HG03457 (cell line): ENCODE measurements around the gene ERP44.
"Not testable (repeated sequence)": the region's sequence is repeated elsewhere in the genome, so short reads cannot be mapped to it uniquely, and the experiment has no call there.

ENCODE experiments used
- ATAC-seq: cut with Tn5 transposase; IDR thresholded peaks from one replicate; pipeline ENCODE4 v1.9.1; 2021; ENCODE audit warnings: moderate number of reproducible peaks; ENCODE audit not compliant: unreplicated experiment

ERP44 gene

DNA sequence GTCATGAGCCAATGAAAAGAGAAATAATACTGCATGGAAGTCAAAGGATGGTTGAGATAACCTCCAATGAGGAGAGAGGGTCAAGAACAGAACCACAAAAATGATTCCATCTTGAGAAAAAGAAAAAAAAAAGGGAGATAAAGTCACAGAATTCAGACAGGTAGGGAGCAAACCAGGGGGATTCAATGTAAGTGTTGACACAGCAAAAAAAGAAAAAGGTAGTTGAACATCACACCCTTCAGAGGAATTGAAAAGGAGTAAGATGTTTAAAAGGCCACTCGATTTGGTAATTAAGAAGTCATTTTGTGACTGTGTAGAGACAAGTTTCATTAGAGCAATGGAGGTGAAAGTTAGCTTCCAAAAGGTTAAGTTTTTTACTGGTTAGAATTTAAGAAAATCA, 79.3 kb downstream of the ERP44 start:
- ATAC-seq = no peak

DNA sequence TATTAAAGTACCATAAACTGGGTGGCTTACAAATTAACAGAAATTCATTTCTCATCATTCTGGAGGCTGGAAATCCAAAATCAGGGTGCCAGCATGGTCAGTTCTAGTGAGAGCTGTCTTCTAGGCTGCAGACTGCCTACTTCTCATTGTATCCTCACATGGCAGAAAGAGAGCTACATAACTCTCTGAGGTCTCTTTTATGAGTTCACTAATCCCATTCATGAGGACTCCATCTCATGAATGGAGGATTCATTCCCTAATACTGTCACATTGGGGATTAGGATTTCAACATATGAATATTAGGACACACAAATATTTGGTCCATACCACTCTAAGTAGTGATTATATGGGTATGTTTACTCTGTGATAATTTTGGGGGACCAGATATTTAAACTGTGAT, 84.0 kb downstream of the ERP44 start:
- no peak for ATAC-seq

DNA sequence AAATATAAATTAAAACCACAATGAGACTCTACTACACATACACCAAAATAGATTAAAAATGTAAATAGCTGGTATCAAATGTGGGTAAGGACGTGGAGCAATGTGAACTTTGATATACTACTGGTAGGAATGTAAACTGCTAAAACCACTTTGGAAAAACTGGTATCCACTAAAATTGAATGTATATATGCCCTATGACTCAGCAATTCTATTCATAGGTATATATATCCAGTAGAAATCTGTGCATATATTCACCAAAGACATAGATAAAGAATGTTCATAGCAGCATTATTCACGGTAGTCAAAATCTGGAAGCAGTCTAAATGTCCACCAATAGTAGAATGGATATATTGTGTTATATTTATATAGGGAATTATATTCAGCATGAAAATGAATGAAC, 85.2 kb downstream of the ERP44 start:
- no peak for ATAC-seq

DNA sequence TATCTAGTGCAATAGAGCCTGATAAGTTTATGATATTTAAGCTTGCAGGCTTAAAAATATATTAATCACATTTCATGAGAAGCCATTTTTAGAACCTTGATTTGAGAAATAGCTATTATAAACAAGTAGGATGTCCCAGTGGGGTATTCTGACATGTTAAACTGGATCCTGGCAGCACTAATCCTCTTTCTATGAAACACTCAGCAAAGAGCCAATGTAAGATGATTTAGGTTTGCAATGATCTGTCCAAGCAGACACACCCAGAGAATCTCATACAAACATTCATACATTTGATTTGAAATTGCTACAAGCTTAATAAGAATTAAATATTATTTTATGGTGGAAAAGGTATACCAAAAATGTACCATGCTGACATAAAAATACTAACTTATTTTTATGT, 86.5 kb downstream of the ERP44 start:
- no peak for ATAC-seq

DNA sequence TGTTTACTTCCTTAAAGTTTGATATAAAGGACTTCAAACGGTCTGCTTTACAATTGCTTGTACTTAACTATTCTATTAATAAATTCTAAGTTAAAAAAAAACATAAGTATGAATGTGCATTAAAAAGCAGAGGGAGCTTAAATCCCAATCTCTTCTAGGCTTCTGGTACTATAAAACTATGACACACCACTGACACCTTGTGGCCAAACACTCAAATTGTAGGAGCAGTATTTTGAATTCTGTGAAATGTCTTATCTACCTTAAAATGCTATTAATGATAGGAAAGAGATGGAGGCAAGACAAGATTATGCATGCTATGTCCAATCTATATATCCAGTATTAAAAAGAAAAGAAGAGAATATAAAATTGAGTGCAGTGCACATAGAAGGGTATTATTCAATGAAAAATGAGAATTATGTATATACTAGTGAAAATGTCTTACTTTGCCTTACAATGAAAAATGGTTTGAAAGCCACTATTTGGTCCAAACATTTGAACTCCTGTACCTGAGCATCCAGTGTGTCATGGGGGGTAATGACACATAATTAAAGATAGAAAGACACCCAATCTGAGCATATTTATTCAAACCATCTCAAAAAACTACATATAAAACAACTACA, 87.6 kb downstream of the ERP44 start:
- no peak for ATAC-seq

DNA sequence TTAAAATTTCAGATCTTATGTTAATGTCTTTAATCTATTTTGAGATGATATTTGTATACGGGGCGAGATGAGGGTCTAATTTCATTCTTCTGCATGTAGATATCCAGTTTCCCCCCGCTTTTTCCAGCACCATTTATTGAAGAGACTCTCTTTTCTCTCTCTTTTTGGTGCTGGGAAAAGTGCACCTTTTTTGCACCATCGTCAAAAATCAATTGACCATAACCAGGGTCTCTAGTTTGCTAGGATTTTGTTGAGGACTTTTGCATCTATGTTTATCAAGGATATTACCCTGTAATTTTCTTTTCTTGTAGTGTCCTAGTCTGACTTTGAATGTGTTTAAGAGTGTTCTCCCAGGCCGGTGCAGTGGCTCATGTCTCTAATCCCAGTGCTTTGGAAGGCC, 99.0 kb downstream of the ERP44 start:
- ATAC-seq = no peak

DNA sequence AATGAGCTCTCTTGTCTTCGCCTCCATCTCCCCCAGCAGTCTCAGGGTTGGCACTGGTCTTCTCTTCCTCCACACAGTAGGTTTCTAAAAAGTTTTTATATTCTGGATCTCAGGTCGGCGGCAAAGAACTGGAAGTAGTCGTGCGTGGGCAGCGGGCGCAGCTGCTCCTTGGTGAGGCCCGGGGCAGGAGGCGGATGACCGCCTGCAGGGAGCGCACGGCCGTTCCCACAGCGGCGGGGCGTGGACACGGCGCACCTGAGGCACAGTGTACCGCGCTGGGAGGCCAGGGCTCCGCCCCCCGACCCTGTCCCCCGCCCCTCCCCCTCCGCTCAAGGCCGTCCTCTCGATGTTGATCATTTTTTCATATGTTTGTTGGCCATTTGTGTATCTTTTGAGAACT, 99.9 kb downstream of the ERP44 start:
- no peak for ATAC-seq

DNA sequence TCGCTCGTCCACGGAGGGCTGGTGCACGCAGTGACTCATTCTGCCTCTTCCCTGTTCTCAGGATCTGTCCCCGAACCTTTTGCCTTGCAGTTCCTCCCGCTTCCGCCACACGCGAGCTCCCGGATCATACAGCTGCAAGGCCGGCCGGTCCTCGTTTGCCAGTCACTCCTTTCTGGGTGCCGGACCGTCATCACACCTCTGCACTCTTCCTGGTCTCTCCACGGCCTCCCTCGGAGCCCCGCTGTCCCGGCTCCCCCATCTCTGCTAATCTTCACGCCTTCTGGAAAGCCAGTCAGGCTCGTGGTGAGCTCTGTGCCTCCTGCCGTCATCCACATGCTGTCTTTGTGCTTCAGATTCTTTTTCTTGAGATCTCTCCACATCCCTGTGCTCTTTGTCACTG, 100.5 kb downstream of the ERP44 start:
- no peak for ATAC-seq

DNA sequence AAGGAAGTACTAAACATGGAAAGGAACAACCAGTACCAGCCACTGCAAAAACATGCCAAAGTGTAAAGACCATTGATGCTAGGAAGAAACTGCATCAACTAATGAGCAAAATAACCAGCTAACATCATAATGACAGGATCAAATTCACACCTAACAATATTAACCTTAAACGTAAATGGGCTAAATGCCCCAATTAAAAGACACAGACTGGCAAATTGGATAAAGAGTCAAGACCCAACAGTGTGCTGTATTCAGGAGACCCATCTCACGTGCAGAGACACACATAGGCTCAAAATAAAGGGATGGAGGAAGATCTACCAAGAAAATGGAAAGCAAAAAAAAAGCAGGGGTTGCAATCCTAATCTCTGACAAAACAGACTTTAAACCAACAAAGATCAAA, 108.3 kb downstream of the ERP44 start:
- not testable (repeated sequence) for ATAC-seq

DNA sequence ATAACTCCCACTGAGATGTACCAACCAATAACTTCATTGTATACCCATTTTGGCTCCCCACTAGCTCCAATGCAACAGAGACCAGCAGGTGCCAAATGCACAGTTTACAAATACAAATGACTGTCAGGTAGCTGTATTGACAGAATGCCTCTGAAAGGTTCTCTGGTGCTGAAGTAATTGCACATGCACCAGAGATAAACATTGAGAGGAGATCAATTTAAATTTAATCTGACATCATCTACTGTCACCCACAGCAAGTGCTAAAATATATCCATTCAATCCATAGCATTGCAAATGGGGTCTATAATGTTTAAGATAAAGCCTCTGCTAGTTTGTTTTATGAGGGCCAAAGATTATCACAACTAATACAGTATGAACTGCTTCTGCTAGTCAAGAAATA, 112.2 kb downstream of the ERP44 start:
- ATAC-seq = no peak

DNA sequence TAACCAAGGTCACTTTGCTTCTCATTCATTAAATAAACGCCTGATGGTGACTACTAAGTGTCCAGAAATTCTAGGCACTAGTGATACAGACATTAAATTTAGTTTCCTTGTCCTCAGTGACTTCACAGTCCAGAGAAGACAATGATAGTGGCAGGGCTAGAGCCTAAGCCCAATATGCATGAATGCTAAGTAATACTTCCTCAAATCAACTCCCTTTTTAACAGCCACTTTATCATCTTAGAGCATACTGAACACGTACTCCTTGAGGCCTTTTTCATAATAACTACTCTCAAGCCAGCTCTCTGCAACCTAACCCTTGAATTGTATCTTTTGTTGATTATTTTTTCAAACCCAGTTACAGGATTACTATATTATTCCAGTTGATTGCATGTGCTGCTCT, 118.2 kb downstream of the ERP44 start:
- no peak for ATAC-seq

DNA sequence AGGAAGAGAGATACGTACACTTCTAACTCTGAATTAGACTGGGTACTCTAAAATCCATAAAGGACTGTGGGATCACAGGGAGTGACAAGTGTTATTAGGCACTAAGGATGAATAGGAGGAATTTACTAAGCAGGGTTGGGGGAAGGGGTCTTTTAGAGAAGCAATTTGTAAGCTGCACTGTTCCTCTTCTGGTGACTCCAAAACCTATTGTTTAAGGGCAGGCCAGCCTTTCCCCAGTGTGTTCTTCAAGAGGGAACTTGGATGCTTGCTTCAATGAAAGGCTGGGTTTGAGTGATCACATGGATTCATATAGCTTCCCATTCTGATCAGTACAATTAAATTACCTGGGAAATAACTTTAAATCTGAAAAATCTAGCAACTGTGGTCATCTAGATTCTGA, 120.6 kb downstream of the ERP44 start:
- ATAC-seq = no peak

DNA sequence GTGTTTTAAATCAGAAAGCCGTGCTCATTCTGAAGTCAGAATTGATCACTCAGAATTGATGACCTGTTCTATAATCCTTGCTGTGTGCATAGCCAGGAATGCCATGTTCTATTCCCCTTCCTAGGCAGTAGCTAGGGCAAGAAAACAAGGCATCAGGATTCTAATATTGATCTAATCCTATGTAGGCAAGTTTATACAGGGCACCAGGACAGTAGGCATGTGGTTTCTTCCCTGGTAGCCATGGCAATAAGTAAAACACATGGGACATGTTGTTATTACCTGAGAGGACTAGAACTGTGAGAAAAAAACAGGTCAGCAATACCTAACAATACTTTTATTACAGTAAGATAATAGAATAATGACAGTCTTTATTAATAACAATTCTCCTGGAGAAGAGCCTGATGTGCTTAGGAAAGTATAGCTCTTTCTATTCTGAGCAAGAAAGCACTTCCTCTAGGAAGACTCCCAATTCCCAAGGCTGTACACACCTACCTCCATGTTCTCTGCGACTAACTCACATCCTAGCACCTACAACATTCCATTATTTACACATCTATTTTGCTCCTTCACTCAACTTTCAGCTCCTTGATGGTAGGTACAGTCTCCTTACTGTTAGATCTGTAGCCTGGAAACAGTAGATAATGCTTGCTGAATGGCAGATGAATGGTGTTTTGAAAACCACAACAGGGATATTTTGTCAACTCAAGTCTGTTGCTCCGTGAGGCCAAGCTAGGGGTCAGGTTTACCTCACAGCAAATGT, 121.6 kb downstream of the ERP44 start:
- no peak for ATAC-seq

DNA sequence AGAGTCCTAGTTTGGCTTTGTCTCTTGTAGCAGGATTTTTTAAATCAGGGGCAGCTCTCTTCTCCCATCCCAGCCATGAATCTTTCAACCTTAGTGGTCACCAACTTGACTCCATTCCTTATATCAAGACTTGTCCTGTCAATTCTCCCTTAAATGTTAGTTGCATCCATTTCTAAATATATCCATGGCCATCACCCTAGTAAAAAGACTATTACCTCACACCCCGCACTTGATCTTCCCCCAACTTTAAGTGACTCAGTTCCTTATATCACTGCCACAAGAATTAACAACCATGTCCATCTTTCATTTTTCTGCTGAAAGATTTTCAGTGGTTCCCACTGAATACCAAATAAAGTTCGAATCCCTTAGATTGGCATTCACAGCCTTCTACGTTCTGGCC, 125.3 kb downstream of the ERP44 start:
- ATAC-seq = no peak

DNA sequence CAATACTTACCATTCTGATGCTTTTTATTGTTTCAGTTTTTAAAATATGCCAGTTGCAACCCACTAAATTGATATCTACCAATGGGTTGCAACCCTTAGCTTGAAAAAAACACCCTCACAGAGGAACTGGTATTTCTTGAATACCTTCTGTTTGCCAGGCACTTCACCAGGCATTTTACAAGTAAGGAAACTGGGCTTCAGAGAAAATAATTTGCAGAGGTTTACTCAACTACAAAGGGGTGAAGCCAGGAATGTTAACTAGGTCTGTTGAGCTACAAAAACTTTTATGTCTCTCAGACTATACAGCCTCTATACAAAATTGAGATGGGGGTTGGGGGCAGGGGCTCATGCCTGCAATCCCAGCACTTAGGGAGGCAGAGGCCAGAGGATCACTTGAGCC, 127.4 kb downstream of the ERP44 start:
- ATAC-seq = no peak

DNA sequence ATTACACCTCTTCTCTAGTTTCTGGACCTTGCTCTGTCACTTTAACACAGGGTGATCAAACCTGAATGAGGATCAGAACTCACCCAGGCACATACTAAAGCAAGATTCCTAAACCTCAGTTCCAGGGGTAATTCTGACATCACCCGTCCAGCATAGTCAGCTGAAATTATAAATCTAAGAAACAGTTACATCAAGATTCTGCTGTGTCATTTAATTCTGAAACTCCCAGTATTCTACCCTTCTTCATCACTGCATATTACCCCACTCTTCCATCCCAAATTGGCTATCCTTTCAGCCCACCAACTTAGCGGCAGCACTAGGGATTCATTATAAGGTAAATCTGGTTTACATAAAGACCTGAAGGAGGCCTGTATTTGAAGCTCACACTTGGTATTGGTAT, 128.3 kb downstream of the ERP44 start:
- no peak for ATAC-seq

DNA sequence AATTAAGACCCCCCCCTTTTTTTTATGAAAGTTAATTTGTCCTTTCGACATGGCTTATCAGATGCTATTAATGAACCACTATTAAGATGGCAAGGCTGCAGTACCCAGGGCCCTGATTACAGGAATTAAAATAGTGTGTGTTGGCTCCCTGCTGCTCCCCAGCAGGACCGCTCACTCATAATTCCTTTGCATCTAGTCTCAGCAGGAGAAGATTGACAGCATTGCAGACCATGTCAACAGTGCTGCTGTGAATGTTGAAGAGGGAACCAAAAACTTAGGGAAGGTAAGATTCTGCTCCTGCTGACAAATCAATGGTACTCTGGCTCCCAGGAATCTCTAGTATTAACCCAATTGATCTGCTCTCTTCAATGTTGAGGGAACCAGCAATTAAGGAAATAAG, 131.3 kb downstream of the ERP44 start:
- ATAC-seq = no peak

DNA sequence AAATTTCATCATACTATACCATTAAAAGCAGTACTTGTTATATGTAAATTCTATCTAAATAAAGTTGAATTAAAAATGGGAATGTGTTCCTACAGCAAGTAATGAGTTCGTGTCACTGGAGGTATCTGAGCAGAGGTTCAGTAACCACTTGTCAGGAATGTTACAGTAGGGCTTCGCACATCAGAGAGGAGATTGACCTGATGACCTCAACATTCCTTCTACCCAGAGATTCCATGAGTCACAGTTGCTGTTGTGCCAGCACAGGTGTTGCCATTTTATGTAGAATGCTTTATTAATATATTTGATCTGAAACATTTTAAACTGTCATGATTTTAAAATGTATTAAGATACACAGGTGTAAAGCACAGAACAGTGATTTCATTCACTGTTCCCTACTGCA, 132.1 kb downstream of the ERP44 start:
- no peak for ATAC-seq

DNA sequence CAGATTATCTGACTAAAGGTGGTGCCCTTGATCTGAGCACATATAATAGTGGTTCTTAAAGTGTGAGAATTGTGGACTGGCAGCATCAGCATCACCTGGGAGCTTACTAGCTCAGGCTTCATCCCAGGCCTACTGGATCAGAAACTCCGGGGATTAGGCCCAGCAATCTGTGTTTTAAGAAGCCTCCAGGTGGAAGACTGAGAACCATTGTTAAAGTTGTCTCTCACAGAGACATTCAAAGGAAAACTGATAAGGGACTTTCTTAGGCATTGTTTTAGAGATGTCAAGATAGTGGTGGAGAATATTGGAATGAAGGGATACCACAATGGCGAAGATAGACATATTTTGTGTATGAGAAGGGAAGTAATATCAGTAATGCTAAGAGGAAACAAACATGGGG, 132.8 kb downstream of the ERP44 start:
- ATAC-seq = no peak

DNA sequence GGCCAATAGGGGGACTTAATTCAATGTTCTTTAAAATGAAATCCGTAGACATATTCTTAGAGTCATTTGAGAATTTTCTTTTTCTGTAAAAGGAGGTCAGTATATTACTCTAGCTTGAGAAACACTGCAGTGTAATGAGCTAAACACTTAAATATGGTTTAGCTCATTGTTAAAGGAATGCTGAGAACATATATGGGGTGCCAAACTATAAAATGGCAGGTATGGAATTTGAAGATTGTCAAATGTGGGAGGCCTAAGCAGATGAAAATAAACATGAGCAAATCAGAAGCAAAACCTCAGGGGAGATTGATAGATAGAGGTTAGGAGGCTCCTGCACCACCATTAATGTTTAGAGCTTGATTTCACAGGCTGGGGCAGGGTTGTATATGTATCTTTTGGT, 134.5 kb downstream of the ERP44 start:
- no peak for ATAC-seq

DNA sequence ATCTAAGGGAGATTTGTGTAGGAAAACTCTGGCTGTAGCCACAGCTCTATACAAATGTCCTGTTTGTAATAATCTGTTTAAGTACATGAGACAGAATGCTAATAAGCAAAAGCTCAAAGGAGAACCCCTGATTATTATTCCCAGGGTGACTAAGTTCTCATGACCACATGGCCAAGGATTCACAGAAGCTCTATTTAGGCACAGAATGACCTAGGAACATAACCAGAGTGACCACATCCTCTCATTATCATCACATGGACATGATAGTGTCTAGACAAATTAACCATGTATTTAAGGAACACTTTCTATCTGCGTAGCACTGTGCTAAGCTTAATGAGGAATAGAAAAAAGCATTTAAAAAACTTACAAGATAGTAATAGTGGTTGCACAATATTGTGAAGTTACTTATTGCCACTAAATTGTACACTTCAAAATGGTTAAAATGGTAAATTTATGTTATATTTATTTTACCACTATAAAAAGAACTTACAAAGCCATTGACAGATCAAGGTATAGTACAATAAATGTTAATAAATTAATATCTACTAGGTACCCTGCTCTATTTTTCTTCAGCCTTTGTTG, 136.0 kb downstream of the ERP44 start:
- no peak for ATAC-seq

DNA sequence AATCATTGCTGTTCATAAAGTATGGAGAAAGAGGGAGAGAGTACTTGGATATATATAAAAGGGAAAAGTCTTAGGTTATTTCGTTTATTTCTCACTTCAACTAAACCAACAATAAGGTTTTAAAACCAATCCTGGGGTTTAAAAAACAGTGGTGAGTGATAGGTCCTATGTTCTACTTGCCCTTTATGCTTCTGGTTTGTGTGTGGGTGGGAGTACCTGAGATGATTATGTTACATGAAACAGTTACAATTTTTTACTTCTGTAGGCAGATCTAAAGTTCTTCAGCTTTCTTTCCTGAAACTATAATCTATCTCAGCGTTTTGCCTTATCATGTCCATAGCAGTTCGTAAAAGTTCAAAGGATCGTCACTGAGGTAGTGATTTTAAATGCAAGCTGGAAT, 143.2 kb downstream of the ERP44 start:
- no peak for ATAC-seq

DNA sequence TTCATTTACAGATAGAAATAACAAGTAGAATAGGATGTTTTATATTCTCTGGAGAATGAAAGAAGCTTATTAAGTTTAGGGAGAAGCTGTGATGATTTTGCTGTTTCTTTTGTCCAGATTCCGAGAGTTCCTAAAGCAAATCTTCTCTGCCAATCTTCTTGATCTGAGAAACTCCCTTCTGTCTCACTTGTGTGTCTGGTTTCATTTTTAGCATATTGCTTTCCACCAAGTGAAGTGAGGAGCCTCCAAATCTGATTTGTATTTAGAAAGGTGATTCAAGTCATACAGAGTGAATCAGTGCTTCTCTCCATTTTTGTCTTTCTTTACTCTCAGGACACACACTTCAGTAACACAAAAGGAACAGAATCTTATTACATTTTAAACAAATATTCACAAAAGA, 144.0 kb downstream of the ERP44 start:
- no peak for ATAC-seq
